Parathyroid adenoma (tissue), 2 donors: ENCODE results near the gene MYCBP.

Experiments
- H2AFZ ChIP-seq: fragments of 300-600 bp; sonication (generic); one replicate; pipeline ENCODE4 v1.7.0; 2017; ENCODE audit warnings: antibody characterized with exemption, mild to moderate bottlenecking
- H3K27ac ChIP-seq: fragments of 300-600 bp; sonication (generic); one replicate; pipeline ENCODE4 v1.7.0; 2017
- H3K27me3 ChIP-seq: fragments of 300-600 bp; sonication (generic); one replicate; pipeline ENCODE4 v1.7.0; 2017; ENCODE audit warnings: low read length; ENCODE audit not compliant: control insufficient read depth, insufficient read depth
- H3K36me3 ChIP-seq: fragments of 300-600 bp; sonication (generic); one replicate; pipeline ENCODE4 v1.7.0; 2017; ENCODE audit warnings: low read length; ENCODE audit not compliant: control insufficient read depth, insufficient read depth
- H3K4me1 ChIP-seq: fragments of 300-600 bp; sonication (generic); one replicate; pipeline ENCODE4 v1.7.0; 2017; ENCODE audit warnings: control low read depth
- H3K4me2 ChIP-seq: fragments of 300-600 bp; sonication (generic); one replicate; pipeline ENCODE4 v1.7.0; 2017; ENCODE audit warnings: low read length
- H3K4me3 ChIP-seq: fragments of 300-600 bp; sonication (generic); one replicate; pipeline ENCODE4 v1.7.0; 2017; ENCODE audit warnings: low read depth, low read length
- H3K79me2 ChIP-seq: fragments of 300-600 bp; sonication (generic); one replicate; pipeline ENCODE4 v1.7.0; 2017; ENCODE audit warnings: control low read depth
- H3K9ac ChIP-seq: fragments of 300-600 bp; sonication (generic); one replicate; pipeline ENCODE4 v1.7.0; 2017; ENCODE audit warnings: mild to moderate bottlenecking
- H3K9me3 ChIP-seq: fragments of 300-600 bp; sonication (generic); one replicate; pipeline ENCODE4 v1.7.0; 2017; ENCODE audit warnings: low read length; ENCODE audit not compliant: control insufficient read depth
- CTCF ChIP-seq: fragments of 300-600 bp; sonication (generic); IDR thresholded peaks from one replicate; pipeline ENCODE4 v1.7.0; 2017; ENCODE audit warnings: antibody characterized with exemption, mild to moderate bottlenecking
- donor health status: primary hyperparathyroidism.

The MYCBP gene

GRCh38 chr1:38820860-38821259 is 52.3 kb downstream of the MYCBP start:
- H3K9me3 ChIP-seq = no peaks in the 10 kb centered on the region
- no peaks in the 10 kb centered on the region for H3K4me1 ChIP-seq
- H3K27ac ChIP-seq = no peak overlapping the region
- TF ChIP-seq CTCF = no peak
- no peak overlapping the region for H3K4me2 ChIP-seq
- no peak overlapping the region for H3K4me3 ChIP-seq
- H3K79me2 ChIP-seq = no peaks in the 10 kb centered on the region
- no peak overlapping the region for H3K9ac ChIP-seq
- no peaks in the 10 kb centered on the region for H3K27me3 ChIP-seq
- H3K36me3 ChIP-seq = no peaks in the 10 kb centered on the region
- no peak overlapping the region for H2AFZ ChIP-seq

GRCh38 chr1:38819516-38819915 is 53.6 kb downstream of the MYCBP start:
- Histone ChIP-seq H3K9ac (no peak overlapping the region), H3K36me3 (no peaks in the 10 kb centered on the region), H3K27ac (no peak overlapping the region), H2AFZ (no peak overlapping the region), H3K9me3 (no peaks in the 10 kb centered on the region), H3K4me1 (no peaks in the 10 kb centered on the region), H3K79me2 (no peaks in the 10 kb centered on the region), H3K4me2 (no peak overlapping the region), H3K27me3 (no peaks in the 10 kb centered on the region), H3K4me3 (no peak overlapping the region)
- no peak for TF ChIP-seq CTCF

GRCh38 chr1:38819040-38819439 is 54.1 kb downstream of the MYCBP start:
- no peaks in the 10 kb centered on the region for H3K9me3 ChIP-seq
- no peak overlapping the region for H2AFZ ChIP-seq
- H3K27ac ChIP-seq = no peak overlapping the region
- H3K27me3 ChIP-seq = no peaks in the 10 kb centered on the region
- no peak overlapping the region for H3K9ac ChIP-seq
- TF ChIP-seq CTCF = no peak
- no peaks in the 10 kb centered on the region for H3K4me1 ChIP-seq
- H3K36me3 ChIP-seq = no peaks in the 10 kb centered on the region
- H3K79me2 ChIP-seq = no peaks in the 10 kb centered on the region
- no peak overlapping the region for H3K4me2 ChIP-seq
- no peak overlapping the region for H3K4me3 ChIP-seq

- Histone ChIP-seq H2AFZ (no peak overlapping the region), H3K27me3 (no peaks in the 10 kb centered on the region), H3K36me3 (no peaks in the 10 kb centered on the region), H3K9ac (no peak overlapping the region), H3K4me2 (peak overlapping the region; percentile 52), H3K79me2 (no peaks in the 10 kb centered on the region), H3K4me3 (no peak overlapping the region), H3K27ac (no peak overlapping the region), H3K9me3 (no peaks in the 10 kb centered on the region), H3K4me1 (no peaks in the 10 kb centered on the region)
- TF ChIP-seq CTCF = peak; percentile 32
Observed at GRCh38 chr1:38818175-38818976, 54.8 kb downstream of the MYCBP start.
